B cell (primary cell): ENCODE measurements around the gene ASB17. TPM values are rescaled to one million over a fixed set of nuclear protein-coding genes. Genes with fewer than 3 reads are reported as not detected.

ENCODE experiments used
- ATAC-seq: fragments of 200-7000 bp; cut with Tn5 transposase; one replicate; pipeline ENCODE4 v1.10.0; 2021; ENCODE audit warnings: low read depth, mild to moderate bottlenecking, moderate number of reproducible peaks, moderate library complexity
- CTCF ChIA-PET: fragments of 350-600 bp; sonication (Branson Sonifier 250); formaldehyde crosslinking; loops from one replicate; lab custom pipeline; 2021; ENCODE audit warnings: antibody characterized with exemption, inconsistent platforms; lab: Charles Lee
- POLR2A ChIA-PET: fragments of 350-600 bp; sonication (Branson Sonifier 250); formaldehyde crosslinking; loops from one replicate; lab custom pipeline; 2021; ENCODE audit warnings: antibody characterized with exemption; lab: Charles Lee
- DNase-seq: peaks from one replicate; pipeline ENCODE4 v3.0.0; 2013
- H2AFZ ChIP-seq: 2 replicates; pipeline ENCODE4 v1.6.1; 2012; ENCODE audit warnings: mild to moderate bottlenecking, low read depth, low read length; ENCODE audit not compliant: insufficient read depth, poor library complexity, severe bottlenecking
- H3K27ac ChIP-seq, 2 donors: 1 replicate in 1 of 2; 2 replicates in 1 of 2; pipeline ENCODE4 v1.5.1; 2012 to 2013; ENCODE audit warnings: low read length in 2 of 2, mild to moderate bottlenecking in 2 of 2, moderate library complexity in 1 of 2
- H3K27me3 ChIP-seq, 4 experiments: fragments of 200-600 bp in 1 of 4; sonication (generic) in 1 of 4; replicated peaks in 1 of 4; 1 replicate in 2 of 4; 2 replicates in 2 of 4; pipeline versions ENCODE4 v1.6.1 to v1.7.0; 2013 to 2016; ENCODE audit warnings: low read length in 3 of 4, mild to moderate bottlenecking in 2 of 4, mixed read lengths in 1 of 4, moderate library complexity in 1 of 4; ENCODE audit not compliant: insufficient read depth in 4 of 4, control insufficient read depth in 3 of 4; ENCODE audit errors: control extremely low read depth in 1 of 4
- H3K36me3 ChIP-seq, 2 experiments: replicated peaks in 1 of 2; 1 replicate in 1 of 2; 2 replicates in 1 of 2; pipeline versions ENCODE4 v1.6.1 to v1.7.1; 2013; ENCODE audit warnings: low read length in 1 of 2; ENCODE audit not compliant: insufficient read depth in 2 of 2, control insufficient read depth in 1 of 2; ENCODE audit errors: control extremely low read depth in 1 of 2, extremely low read depth in 1 of 2
- H3K4me1 ChIP-seq, 2 donors: fragments of 200-600 bp in 1 of 2; sonication (generic) in 1 of 2; 1 replicate in 1 of 2; 2 replicates in 1 of 2; pipeline versions ENCODE4 v1.5.1 to v1.6.1; 2013 to 2017; ENCODE audit warnings: low read length in 2 of 2; ENCODE audit not compliant: control insufficient read depth in 2 of 2, insufficient read depth in 2 of 2
- H3K4me2 ChIP-seq: replicated peaks from 2 replicates; pipeline ENCODE3; 2012; ENCODE audit warnings: mild to moderate bottlenecking, low read depth, low read length; ENCODE audit not compliant: poor library complexity, severe bottlenecking
- H3K4me3 ChIP-seq, 5 experiments: fragments of 200-600 bp in 1 of 5; sonication (generic) in 1 of 5; 1 replicate in 3 of 5; 2 replicates in 2 of 5; pipeline versions ENCODE4 v1.5.1 to v1.7.0; 2011 to 2016; ENCODE audit warnings: low read length in 4 of 5, mild to moderate bottlenecking in 4 of 5, low read depth in 2 of 5, control low read depth in 1 of 5, moderate library complexity in 1 of 5; ENCODE audit not compliant: insufficient read depth in 1 of 5; ENCODE audit errors: control extremely low read depth in 1 of 5, extremely low read depth in 1 of 5
- H3K79me2 ChIP-seq: fragments of 200-600 bp; sonication (generic); one replicate; pipeline ENCODE4 v1.6.0; 2016; ENCODE audit warnings: low read length; ENCODE audit not compliant: control insufficient read depth, insufficient read depth
- H3K9ac ChIP-seq: fragments of 200-600 bp; sonication (generic); 2 replicates; pipeline ENCODE4 v1.6.1; 2017; ENCODE audit warnings: mild to moderate bottlenecking, low read length, moderate library complexity
- H3K9me3 ChIP-seq, 3 donors: one replicate each; pipeline versions ENCODE4 v1.6.1 to v1.7.1; 2013; ENCODE audit warnings: low read length in 2 of 3; ENCODE audit not compliant: control insufficient read depth in 2 of 3, insufficient read depth in 1 of 3; ENCODE audit errors: control extremely low read depth in 1 of 3
- H4K20me1 ChIP-seq: 2 replicates; pipeline ENCODE4 v1.6.0; 2012; ENCODE audit warnings: mild to moderate bottlenecking, low read length; ENCODE audit not compliant: insufficient read depth, control insufficient read depth, poor library complexity, severe bottlenecking
- H3K27ac Mint-ChIP-seq: one replicate; pipeline ENCODE4 v1.8.0; 2021; ENCODE audit warnings: mixed read lengths
- H3K27me3 Mint-ChIP-seq: one replicate; pipeline ENCODE4 v1.8.0; 2021; ENCODE audit warnings: mixed read lengths
- H3K4me1 Mint-ChIP-seq: one replicate; pipeline ENCODE4 v1.8.0; 2021; ENCODE audit warnings: mixed read lengths
- H3K4me3 Mint-ChIP-seq: one replicate; pipeline ENCODE4 v1.8.0; 2021; ENCODE audit warnings: mixed read lengths
- H3K9me3 Mint-ChIP-seq: one replicate; pipeline ENCODE4 v1.8.0; 2022; ENCODE audit warnings: mixed read lengths; ENCODE audit not compliant: insufficient read depth
- CTCF ChIP-seq: fragments of 200-600 bp; IDR thresholded peaks from one replicate; pipeline ENCODE4 v1.8.0; 2022; ENCODE audit warnings: antibody characterized with exemption, mild to moderate bottlenecking
- EZH2 ChIP-seq: IDR thresholded peaks from 2 replicates; pipeline ENCODE4 v1.6.1; 2012; ENCODE audit warnings: borderline replicate concordance, low read depth, mild to moderate bottlenecking, moderate library complexity, low read length; ENCODE audit not compliant: insufficient read depth, poor library complexity, severe bottlenecking
- WGBS: methylation state at CpG from one replicate; pipeline ENCODE4 v1.1.5; 2013; ENCODE audit warnings: missing lambda C conversion rate; ENCODE audit not compliant: insufficient coverage; 5-methylcytosine and 5-hydroxymethylcytosine counted together
- intact Hi-C: fragments of 100-400 bp; cut with micrococcal nuclease; formaldehyde crosslinking; loops from one replicate; pipeline ENCODE4 v1.10.0; 2022
- polyA plus RNA-seq: library from polyadenylated mRNA; depleted of rRNA; stranded (reverse); fragments of >200 nt; gene quantifications from 2 replicates; pipeline ENCODE4 v1.2.3, GENCODE V29; 2012
- total RNA-seq, 2 donors: library from RNA; stranded (reverse); fragments of 120-200 nt in 1 of 2; gene quantifications; 1 replicate in 1 of 2; 2 replicates in 1 of 2; pipeline versions ENCODE4 v1.2.3 to v1.2.4, GENCODE V29; 2013 to 2022

The ASB17 gene
- total and polyA plus RNA-seq, 2 donors (not counting 1 experiment from before 2014, with no cell fraction given): not detected

GRCh38 chr1:75954586-75954985 lies 22.4 kb upstream of the ASB17 start:
- Histone ChIP-seq H3K36me3 (no peaks in the 10 kb centered on the region), H3K9me3 (no peaks in the 10 kb centered on the region), H3K27ac (no peak overlapping the region), H3K4me3 (no peak overlapping the region), H3K27me3 (no peaks in the 10 kb centered on the region), H4K20me1 (no peaks in the 10 kb centered on the region), H3K4me1 (no peaks in the 10 kb centered on the region), H3K4me2 (no peak overlapping the region), H3K9ac (no peak overlapping the region), H3K79me2 (no peaks in the 10 kb centered on the region), H2AFZ (no peak overlapping the region)
- no peak overlapping the region for H3K4me3 Mint-ChIP-seq
- no peaks in the 10 kb centered on the region for H3K9me3 Mint-ChIP-seq
- TF ChIP-seq CTCF: no peak
- TF ChIP-seq EZH2: no peak
- H3K4me1 Mint-ChIP-seq: no peaks in the 10 kb centered on the region
- ChIA-PET CTCF (no interaction called here), POLR2A (no interaction called here)
- DNase-seq (no peak), ATAC-seq (no peak)
- no peak overlapping the region for H3K27ac Mint-ChIP-seq
- peaks cover 3% of the 10 kb centered on the region for H3K27me3 Mint-ChIP-seq
- intact Hi-C loops: no loop called here

GRCh38 chr1:75953461-75953860 lies 21.3 kb upstream of the ASB17 start:
- Histone ChIP-seq H3K9ac (no peak overlapping the region), H3K4me3 (no peak overlapping the region), H3K4me2 (no peak overlapping the region), H3K9me3 (no peaks in the 10 kb centered on the region), H3K27ac (no peak overlapping the region), H3K27me3 (no peaks in the 10 kb centered on the region), H3K79me2 (no peaks in the 10 kb centered on the region), H3K4me1 (no peaks in the 10 kb centered on the region), H3K36me3 (no peaks in the 10 kb centered on the region), H2AFZ (no peak overlapping the region), H4K20me1 (no peaks in the 10 kb centered on the region)
- POLR2A ChIA-PET: no interaction called here
- intact Hi-C loops: no loop called here
- ATAC-seq (no peak), DNase-seq (no peak)
- WGBS: 100% methylated on average over 1 of the region's 4 CpGs
- CTCF ChIA-PET: no interaction called here
- Mint-ChIP-seq H3K27ac (no peak overlapping the region), H3K27me3 (no peaks in the 10 kb centered on the region), H3K9me3 (no peaks in the 10 kb centered on the region), H3K4me3 (no peak overlapping the region), H3K4me1 (no peaks in the 10 kb centered on the region)
- TF ChIP-seq EZH2: no peak
- TF ChIP-seq CTCF: no peak
